ENCODE results near the gene ERN1.

DNA sequence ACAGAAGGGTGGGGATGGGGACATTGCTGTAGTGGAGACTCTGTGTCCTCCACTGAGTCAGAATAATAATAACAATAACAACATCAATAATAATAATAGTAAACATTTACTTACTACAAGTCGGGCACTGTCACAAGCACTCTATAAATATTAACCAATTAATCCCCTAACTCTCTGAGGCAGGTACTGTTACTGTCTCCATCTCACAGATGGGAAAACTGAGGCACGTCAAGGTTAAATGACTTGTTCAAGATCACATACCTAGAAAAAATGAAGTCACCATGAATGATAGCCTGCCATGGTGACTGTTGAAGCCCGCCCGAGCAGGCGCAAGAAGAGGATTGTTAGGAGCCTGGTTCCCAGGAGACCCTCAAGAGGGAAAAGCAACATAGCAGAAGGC is 121.6 kb downstream of the ERN1 start:
- no peak for TF ChIP-seq ZNF614 (CRISPR knock-in tag; IDR thresholded peaks at IDR 0.05; ENCODE audit: borderline replicate concordance)
- TF ChIP-seq SIN3A (IDR thresholded peaks at IDR 0.05; ENCODE audit: borderline replicate concordance, low read depth, low read length), result no peak
- TF ChIP-seq ZBTB7B (CRISPR knock-in tag; IDR thresholded peaks at IDR 0.05), result no peak
- TF ChIP-seq CHD4 (IDR thresholded peaks at IDR 0.05; ENCODE audit: borderline replicate concordance, low read length), result 0 out of 2 replicates have a peak, but pooled peaks have one; percentile 66
- TF ChIP-seq, protein P1, sequence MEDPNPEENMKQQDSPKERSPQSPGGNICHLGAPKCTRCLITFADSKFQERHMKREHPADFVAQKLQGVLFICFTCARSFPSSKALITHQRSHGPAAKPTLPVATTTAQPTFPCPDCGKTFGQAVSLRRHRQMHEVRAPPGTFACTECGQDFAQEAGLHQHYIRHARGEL (CRISPR knock-in tag; IDR thresholded peaks at IDR 0.05), result no peak
- no peak for TF ChIP-seq JUNB (CRISPR knock-in tag; IDR thresholded peaks at IDR 0.05; ENCODE audit: borderline replicate concordance)
- TF ChIP-seq, protein P2, sequence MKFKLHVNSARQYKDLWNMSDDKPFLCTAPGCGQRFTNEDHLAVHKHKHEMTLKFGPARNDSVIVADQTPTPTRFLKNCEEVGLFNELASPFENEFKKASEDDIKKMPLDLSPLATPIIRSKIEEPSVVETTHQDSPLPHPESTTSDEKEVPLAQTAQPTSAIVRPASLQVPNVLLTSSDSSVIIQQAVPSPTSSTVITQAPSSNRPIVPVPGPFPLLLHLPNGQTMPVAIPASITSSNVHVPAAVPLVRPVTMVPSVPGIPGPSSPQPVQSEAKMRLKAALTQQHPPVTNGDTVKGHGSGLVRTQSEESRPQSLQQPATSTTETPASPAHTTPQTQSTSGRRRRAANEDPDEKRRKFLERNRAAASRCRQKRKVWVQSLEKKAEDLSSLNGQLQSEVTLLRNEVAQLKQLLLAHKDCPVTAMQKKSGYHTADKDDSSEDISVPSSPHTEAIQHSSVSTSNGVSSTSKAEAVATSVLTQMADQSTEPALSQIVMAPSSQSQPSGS (CRISPR knock-in tag; IDR thresholded peaks at IDR 0.05), result no peak
- no peak for TF ChIP-seq RAD21 (CRISPR knock-in tag; IDR thresholded peaks at IDR 0.05)
- TF ChIP-seq, protein P3, sequence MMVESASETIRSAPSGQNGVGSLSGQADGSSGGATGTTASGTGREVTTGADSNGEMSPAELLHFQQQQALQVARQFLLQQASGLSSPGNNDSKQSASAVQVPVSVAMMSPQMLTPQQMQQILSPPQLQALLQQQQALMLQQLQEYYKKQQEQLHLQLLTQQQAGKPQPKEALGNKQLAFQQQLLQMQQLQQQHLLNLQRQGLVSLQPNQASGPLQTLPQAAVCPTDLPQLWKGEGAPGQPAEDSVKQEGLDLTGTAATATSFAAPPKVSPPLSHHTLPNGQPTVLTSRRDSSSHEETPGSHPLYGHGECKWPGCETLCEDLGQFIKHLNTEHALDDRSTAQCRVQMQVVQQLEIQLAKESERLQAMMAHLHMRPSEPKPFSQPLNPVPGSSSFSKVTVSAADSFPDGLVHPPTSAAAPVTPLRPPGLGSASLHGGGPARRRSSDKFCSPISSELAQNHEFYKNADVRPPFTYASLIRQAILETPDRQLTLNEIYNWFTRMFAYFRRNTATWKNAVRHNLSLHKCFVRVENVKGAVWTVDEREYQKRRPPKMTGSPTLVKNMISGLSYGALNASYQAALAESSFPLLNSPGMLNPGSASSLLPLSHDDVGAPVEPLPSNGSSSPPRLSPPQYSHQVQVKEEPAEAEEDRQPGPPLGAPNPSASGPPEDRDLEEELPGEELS (CRISPR knock-in tag; IDR thresholded peaks at IDR 0.05), result no peak
- no peak for TF ChIP-seq CBX2 (IDR thresholded peaks at IDR 0.05; ENCODE audit: low read depth, low read length)
- no peak for TF ChIP-seq CBX2 (CRISPR knock-in tag; IDR thresholded peaks at IDR 0.05; ENCODE audit: low read depth)
- TF ChIP-seq RELA (CRISPR knock-in tag; IDR thresholded peaks at IDR 0.05), result no peak
- no peak for TF ChIP-seq POLR2AphosphoS5 (IDR thresholded peaks at IDR 0.05; ENCODE audit: low read depth, low read length)
- TF ChIP-seq SAP130 (CRISPR knock-in tag; IDR thresholded peaks at IDR 0.05; ENCODE audit: low read depth), result no peak
- no peak for TF ChIP-seq MTA3 (CRISPR knock-in tag; IDR thresholded peaks at IDR 0.05)

Measured in HepG2 (cell line).